ENCODE measurements around the gene RUNX2.

Gene RUNX2

GRCh38 chr6:45477278-45477677 is 149.1 kb downstream of the RUNX2 start:
- no peak for TF ChIP-seq POLR2A (IDR thresholded peaks at IDR 0.05; ENCODE audit: low read length)
- TF ChIP-seq GATA1 (IDR thresholded peaks at IDR 0.05; ENCODE audit: low read depth, low read length), result no peak
- DNase-seq, result no peak

GRCh38 chr6:45477790-45478189 is 149.7 kb downstream of the RUNX2 start:
- DNase-seq, result no peak
- TF ChIP-seq GATA1 (IDR thresholded peaks at IDR 0.05; ENCODE audit: low read depth, low read length) (no peak), POLR2A (IDR thresholded peaks at IDR 0.05; ENCODE audit: low read length) (no peak)

GRCh38 chr6:45478240-45478639 is 150.1 kb downstream of the RUNX2 start:
- DNase-seq, result no peak
- TF ChIP-seq POLR2A (IDR thresholded peaks at IDR 0.05; ENCODE audit: low read length), result no peak
- TF ChIP-seq GATA1 (IDR thresholded peaks at IDR 0.05; ENCODE audit: low read depth, low read length), result no peak

- DNase-seq, result no peak
These were observed 152.0 kb downstream of the RUNX2 start for GRCh38 chr6:45479834-45480751.

GRCh38 chr6:45480752-45481415 is 152.8 kb downstream of the RUNX2 start:
- TF ChIP-seq GATA1 (IDR thresholded peaks at IDR 0.05; ENCODE audit: low read depth, low read length), result no peak
- no peak for TF ChIP-seq POLR2A (IDR thresholded peaks at IDR 0.05; ENCODE audit: low read length)

More at GRCh38 chr6:45479834-45480751, 152.0 kb downstream of the RUNX2 start:
- TF ChIP-seq POLR2A (IDR thresholded peaks at IDR 0.05; ENCODE audit: low read length) (no peak), GATA1 (IDR thresholded peaks at IDR 0.05; ENCODE audit: low read depth, low read length) (no peak)

GRCh38 chr6:45483021-45483420 is 154.9 kb downstream of the RUNX2 start:
- DNase-seq, result no peak
- TF ChIP-seq GATA1 (IDR thresholded peaks at IDR 0.05; ENCODE audit: low read depth, low read length) (no peak), POLR2A (IDR thresholded peaks at IDR 0.05; ENCODE audit: low read length) (no peak)

More at GRCh38 chr6:45480752-45481415, 152.8 kb downstream of the RUNX2 start:
- no peak for DNase-seq

GRCh38 chr6:45483501-45483900 is 155.4 kb downstream of the RUNX2 start:
- no peak for DNase-seq
- TF ChIP-seq GATA1 (IDR thresholded peaks at IDR 0.05; ENCODE audit: low read depth, low read length), result no peak
- TF ChIP-seq POLR2A (IDR thresholded peaks at IDR 0.05; ENCODE audit: low read length), result no peak

- DNase-seq, result no peak
- no peak for TF ChIP-seq GATA1 (IDR thresholded peaks at IDR 0.05; ENCODE audit: low read depth, low read length)
- TF ChIP-seq POLR2A (IDR thresholded peaks at IDR 0.05; ENCODE audit: low read length), result no peak
These were observed 158.6 kb downstream of the RUNX2 start for GRCh38 chr6:45486736-45487135.

- TF ChIP-seq GATA1 (IDR thresholded peaks at IDR 0.05; ENCODE audit: low read depth, low read length) (no peak), POLR2A (IDR thresholded peaks at IDR 0.05; ENCODE audit: low read length) (no peak)
- DNase-seq, result no peak
These were observed 159.5 kb downstream of the RUNX2 start for GRCh38 chr6:45487645-45488044.

- no peak for DNase-seq
- no peak for TF ChIP-seq GATA1 (IDR thresholded peaks at IDR 0.05; ENCODE audit: low read depth, low read length)
- no peak for TF ChIP-seq POLR2A (IDR thresholded peaks at IDR 0.05; ENCODE audit: low read length)
These were observed 160.1 kb downstream of the RUNX2 start for GRCh38 chr6:45488269-45488668.

- TF ChIP-seq POLR2A (IDR thresholded peaks at IDR 0.05; ENCODE audit: low read length), result no peak
- no peak for TF ChIP-seq GATA1 (IDR thresholded peaks at IDR 0.05; ENCODE audit: low read depth, low read length)
- DNase-seq, result no peak
These were observed 160.8 kb downstream of the RUNX2 start for GRCh38 chr6:45488889-45489288.

GRCh38 chr6:45491048-45491735 is 163.1 kb downstream of the RUNX2 start:
- no peak for DNase-seq
- TF ChIP-seq POLR2A (IDR thresholded peaks at IDR 0.05; ENCODE audit: low read length), result no peak
- no peak for TF ChIP-seq GATA1 (IDR thresholded peaks at IDR 0.05; ENCODE audit: low read depth, low read length)

- no peak for DNase-seq
- no peak for TF ChIP-seq POLR2A (IDR thresholded peaks at IDR 0.05; ENCODE audit: low read length)
- no peak for TF ChIP-seq GATA1 (IDR thresholded peaks at IDR 0.05; ENCODE audit: low read depth, low read length)
These were observed 163.7 kb downstream of the RUNX2 start for GRCh38 chr6:45491874-45492273.

- no peak for TF ChIP-seq POLR2A (IDR thresholded peaks at IDR 0.05; ENCODE audit: low read length)
- no peak for TF ChIP-seq GATA1 (IDR thresholded peaks at IDR 0.05; ENCODE audit: low read depth, low read length)
- no peak for DNase-seq
These were observed 165.6 kb downstream of the RUNX2 start for GRCh38 chr6:45493761-45494160.

Measured in erythroblast (primary cell).